NB4 (cell line): ENCODE data around the gene CFAP46.

Experiments
- DNase-seq: peaks from one replicate; pipeline ENCODE4 v3.0.0; 2010; ENCODE audit warnings: low read depth
- H3K4me3 ChIP-seq: one replicate; pipeline ENCODE4 v1.5.1; 2011; ENCODE audit warnings: mild to moderate bottlenecking, low read depth, low read length, moderate library complexity
- CTCF ChIP-seq: IDR thresholded peaks from one replicate; pipeline ENCODE4 v1.5.1; 2012; ENCODE audit warnings: low read depth, low read length
- MAX ChIP-seq: IDR thresholded peaks from 2 replicates; pipeline ENCODE4 v1.6.1; 2011; ENCODE audit warnings: low read depth, low read length
- MYC ChIP-seq: IDR thresholded peaks from 2 replicates; pipeline ENCODE4 v1.6.1; 2011; ENCODE audit warnings: low read depth, low read length
- POLR2A ChIP-seq: IDR thresholded peaks from 2 replicates; pipeline ENCODE4 v1.6.1; 2011; ENCODE audit warnings: mild to moderate bottlenecking; ENCODE audit not compliant: insufficient read length; ENCODE audit errors: extremely low read depth

Gene CFAP46

GRCh38 chr10:132929480-132929879, 12.9 kb downstream of the CFAP46 start:
- no peak for TF ChIP-seq CTCF
- no peak for TF ChIP-seq MYC
- TF ChIP-seq POLR2A: no peak
- TF ChIP-seq MAX: no peak
- DNase-seq: no peak
- H3K4me3 ChIP-seq: no peak overlapping the region

- H3K4me3 ChIP-seq: no peak overlapping the region
- no peak for TF ChIP-seq MYC
- no peak for TF ChIP-seq POLR2A
- TF ChIP-seq MAX: no peak
- TF ChIP-seq CTCF: no peak
- DNase-seq: no peak
These were observed 14.1 kb downstream of the CFAP46 start for GRCh38 chr10:132928261-132928660.

DNA sequence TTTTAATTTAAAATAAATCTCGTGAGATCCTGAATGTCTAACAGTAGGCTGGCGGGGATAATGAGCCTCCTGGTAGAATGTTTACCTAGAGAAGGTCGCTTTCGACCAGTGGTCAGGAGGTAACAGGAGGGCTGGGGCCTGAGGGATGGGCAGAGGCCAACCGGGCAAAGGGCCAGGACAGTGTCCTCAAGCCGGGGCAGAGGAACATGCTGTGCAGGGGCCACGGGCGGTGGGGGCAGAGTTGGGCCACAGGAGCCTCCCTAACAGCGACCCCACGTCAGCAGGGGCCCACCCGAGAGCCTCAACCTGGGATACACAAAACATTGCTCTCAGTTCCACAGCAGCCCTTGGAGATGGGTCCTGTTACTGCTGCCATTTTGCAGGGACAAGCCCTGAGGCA, 14.5 kb downstream of the CFAP46 start:
- no peak for DNase-seq
- no peak overlapping the region for H3K4me3 ChIP-seq
- TF ChIP-seq MAX: no peak
- no peak for TF ChIP-seq CTCF
- no peak for TF ChIP-seq POLR2A
- TF ChIP-seq MYC: no peak

DNA sequence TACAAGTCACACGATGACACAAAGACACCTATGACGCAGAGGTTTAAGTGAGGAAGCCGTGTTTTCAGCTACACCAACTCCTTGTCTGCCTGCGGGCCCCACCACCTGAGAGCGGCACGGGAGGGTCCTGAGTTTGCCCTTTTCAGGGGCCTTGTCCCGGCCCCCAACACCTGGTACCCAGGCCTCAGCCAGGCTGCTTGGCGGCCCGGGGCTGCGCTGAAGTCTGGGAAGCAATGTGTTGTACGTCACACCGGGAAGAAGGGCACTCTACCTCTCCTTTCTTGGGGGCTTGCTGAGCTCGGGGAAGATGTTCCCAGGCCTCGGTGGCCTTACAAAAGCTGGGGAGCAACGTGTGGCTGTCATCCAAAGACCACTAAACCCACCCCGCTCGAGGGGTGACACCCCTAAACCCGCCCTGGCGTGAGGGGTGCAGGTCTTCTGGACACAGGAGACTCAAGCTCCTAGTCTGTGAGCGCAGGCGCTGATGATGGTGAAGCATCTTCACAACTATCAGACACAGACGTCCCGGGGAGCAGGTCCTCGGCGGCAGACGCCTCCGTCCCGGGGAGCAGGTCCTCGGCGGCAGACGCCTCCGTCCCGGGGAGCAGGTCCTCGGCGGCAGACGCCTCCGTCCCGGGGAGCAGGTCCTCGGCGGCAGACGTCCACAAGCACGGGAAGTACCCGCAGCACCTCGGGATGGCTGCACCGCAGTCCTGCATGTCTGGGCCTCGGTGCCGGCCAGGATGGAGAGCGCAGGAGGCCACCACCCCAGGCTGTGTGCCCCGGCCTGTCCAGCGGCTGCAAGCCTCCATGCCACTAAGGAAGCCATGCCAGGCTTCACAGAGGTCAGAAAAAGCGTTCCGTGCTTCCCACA, 15.4 kb downstream of the CFAP46 start:
- no peak overlapping the region for H3K4me3 ChIP-seq
- no peak for DNase-seq
- TF ChIP-seq MAX (no peak), POLR2A (no peak), MYC (no peak), CTCF (no peak)

DNA sequence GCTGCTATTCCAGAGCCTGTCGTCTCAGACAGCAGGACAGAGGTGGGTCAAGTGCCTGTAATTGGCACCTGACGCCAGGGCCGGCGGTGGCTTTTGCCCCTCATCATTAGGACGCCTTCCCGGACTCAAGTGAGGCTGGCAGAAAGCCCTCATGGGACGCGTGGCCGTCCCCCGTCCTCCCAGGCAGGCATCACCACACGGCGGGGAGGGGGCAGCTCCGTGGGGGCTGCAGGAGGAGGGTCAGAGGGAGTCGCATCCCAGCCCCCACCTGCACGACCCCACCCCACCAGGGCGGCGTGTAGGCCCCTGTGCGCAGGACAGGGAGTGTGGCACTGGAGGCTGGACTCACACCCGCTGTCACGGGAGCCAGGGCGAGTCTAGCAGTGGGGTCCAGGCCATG, 16.3 kb downstream of the CFAP46 start:
- DNase-seq: no peak
- TF ChIP-seq POLR2A: no peak
- no peak for TF ChIP-seq CTCF
- TF ChIP-seq MYC: no peak
- no peak for TF ChIP-seq MAX
- no peak overlapping the region for H3K4me3 ChIP-seq
